Measurements from ENCODE around the gene GPC3.

GRCh38 chrX:133645977-133646718 lies 339.2 kb downstream of the GPC3 start:
- TF ChIP-seq CTCF (conservative IDR thresholded peaks at IDR 0.05 in 1 of 2, IDR thresholded peaks at IDR 0.05 in 1 of 2; ENCODE audit: extremely low read depth in 1 of 2, insufficient read depth in 1 of 2, low read depth in 1 of 2, low read length in 2 of 2) (no peak), EZH2 (IDR thresholded peaks at IDR 0.05; ENCODE audit: borderline replicate concordance, low read length) (no peak)
